GM18867 (cell line): ENCODE measurements around the gene GH2.
A peak's percentile ranks its signal among the peaks of the same experiment; 100 is the strongest.
"Not testable (repeated sequence)": the region's sequence is repeated elsewhere in the genome, so short reads cannot be mapped to it uniquely, and the experiment has no call there.

ENCODE experiments used
- ATAC-seq: cut with Tn5 transposase; IDR thresholded peaks from one replicate; pipeline ENCODE4 v1.9.1; 2021; ENCODE audit warnings: mild to moderate bottlenecking, moderate library complexity; ENCODE audit not compliant: unreplicated experiment

GH2 gene

DNA sequence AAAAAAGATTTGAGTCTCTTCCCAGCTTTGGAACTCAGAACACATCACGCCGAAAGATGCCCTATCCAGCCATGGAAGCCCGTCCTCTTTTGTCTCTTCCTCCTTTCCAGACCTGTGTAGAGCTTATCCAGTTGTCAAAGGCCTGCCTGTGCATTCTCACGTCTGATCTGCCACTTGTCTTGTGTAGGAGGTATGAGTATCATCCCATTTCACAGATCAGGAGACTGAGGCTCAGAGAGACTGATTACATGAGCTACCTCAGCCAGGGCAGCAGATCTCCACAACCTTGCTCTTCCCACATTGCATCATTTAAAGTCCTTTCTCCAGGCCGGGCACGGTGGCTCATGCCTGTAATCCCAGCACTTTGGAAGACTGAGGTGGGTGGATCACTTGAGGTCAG, 7.1 kb downstream of the GH2 start:
- ATAC-seq = not testable (repeated sequence)

DNA sequence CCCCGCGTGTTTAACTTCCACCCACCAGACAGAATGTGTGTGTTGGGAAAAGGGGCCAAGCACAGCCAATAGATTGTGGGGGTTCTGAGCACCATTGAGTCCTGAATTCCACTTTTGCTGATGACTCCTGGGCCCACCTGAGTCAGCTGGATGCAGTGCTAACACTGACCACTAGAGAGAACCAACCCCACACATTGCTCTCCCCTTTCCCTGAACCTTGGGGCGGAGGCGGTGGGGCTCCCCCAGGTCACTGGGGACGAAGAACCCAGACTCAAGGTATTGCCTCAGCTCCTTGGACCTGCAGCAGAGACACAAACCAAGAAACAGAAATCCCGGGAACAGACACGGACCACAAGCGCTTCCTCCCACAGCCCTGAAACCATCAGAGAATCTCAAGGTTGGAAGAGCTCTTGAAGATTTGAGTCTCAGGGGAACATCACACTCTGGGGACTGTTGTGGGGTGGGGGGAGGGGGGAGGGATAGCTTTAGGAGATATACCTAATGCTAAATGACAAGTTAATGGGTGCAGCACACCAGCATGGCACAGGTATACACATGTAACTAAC, 7.6 kb downstream of the GH2 start:
- not testable (repeated sequence) for ATAC-seq

- ATAC-seq = not testable (repeated sequence)
These were observed 8.2 kb downstream of the GH2 start, which contains the start of gene CSH2 for GRCh38 chr17:63873577-63873976. Gene CSH2 (minus strand): TSS chr17:63873677. CDS start chr17:63873614, 63 bp downstream.

DNA sequence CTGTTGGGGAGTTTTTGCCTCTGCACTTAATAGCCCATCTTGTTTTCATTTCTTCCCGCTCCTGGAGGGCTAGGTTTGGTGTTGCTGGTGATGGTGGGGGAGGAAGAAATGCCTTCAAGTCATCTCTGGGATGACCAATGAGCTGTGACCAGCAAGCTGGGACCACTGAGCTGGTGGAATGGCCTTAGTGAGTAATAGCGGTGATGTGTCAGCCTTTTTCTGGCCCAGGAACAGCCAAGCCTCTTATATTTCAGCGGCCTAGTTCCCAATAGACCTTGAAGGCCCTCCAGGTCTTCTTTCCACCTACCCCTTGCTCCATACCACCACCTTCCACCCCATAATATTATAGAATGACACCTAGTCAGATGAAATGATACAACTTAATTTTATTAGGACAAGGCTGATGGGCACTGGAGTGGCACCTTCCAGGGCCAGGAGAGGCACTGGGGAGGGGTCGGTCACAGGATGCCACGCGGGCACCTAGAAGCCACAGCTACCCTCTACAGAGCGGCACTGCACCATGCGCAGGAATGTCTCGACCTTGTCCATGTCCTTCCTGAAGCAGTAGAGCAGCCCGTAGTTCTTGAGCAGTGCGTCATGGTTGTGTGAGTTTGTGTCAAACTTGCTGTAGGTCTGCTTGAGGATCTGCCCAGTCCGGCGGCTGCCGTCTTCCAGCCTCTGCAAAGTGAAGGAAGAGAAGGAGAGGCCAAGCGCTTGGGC, 9.9 kb downstream of the GH2 start:
- not testable (repeated sequence) for ATAC-seq

GRCh38 chr17:63870292-63870665, 11.5 kb downstream of the GH2 start:
- ATAC-seq = not testable (repeated sequence)

- not testable (repeated sequence) for ATAC-seq
These were observed 12.1 kb downstream of the GH2 start for GRCh38 chr17:63869491-63870291.

- not testable (repeated sequence) for ATAC-seq
These were observed 15.1 kb downstream of the GH2 start for GRCh38 chr17:63866625-63867024.

- no peak for ATAC-seq
These were observed 22.5 kb downstream of the GH2 start for GRCh38 chr17:63859257-63859656.

DNA sequence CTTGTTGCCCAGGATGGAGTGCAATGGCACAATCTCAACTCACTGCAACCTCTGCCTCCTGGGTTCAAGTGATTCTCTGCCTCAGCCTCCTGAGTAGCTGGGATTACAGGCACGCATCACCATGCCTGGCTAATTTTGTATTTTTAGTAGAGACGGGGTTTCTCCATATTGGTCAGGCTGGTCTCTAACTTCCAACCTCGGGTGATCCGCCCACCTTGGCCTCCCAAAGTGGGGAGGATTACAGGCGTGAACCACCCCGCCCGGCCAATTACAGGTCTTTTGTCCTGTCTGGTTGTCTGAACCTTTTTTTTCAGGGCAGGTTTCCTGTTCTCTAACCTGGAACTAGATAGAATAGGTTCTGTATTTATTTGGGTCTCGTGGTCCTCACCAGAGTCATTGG, 25.3 kb downstream of the GH2 start:
- ATAC-seq = not testable (repeated sequence)

DNA sequence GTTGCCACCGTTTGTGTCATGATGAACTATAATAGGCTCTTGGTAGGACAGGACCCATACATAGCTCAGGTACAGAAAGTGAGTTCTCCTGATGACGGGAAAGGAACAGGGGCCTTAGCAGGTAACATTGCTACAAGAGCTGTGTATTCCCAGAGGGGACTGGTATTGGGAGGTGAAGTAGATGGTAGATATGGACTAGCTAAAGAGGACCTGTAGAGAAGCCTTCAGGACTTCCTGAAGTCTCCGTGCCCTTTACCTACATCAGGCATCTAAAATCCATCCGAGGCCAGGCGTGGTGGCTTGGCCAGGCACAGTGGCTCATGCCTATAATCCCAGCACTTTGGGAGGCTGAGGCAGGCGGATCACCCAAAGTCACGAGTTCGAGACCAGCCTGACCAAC, 26.6 kb downstream of the GH2 start:
- ATAC-seq = no peak

DNA sequence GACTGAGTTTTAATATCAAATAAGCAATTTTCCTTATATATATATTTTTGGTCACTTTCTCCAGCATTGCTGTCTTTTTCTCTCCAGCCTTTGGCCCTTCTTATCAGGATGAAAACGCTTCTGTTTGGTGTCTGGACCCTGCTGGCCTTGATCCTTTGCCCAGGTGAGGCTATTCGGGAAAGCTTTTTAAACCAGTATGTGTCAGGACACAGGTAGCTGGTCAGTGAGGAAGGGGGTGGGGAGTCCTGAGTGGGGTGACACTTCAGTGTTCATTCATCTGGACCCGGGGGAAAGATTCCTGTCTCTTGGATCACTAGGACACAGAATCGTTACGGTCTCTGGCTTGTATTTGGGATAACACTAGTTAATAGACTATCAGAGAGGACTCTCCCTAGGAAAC, 27.0 kb downstream of the GH2 start:
- ATAC-seq = no peak

DNA sequence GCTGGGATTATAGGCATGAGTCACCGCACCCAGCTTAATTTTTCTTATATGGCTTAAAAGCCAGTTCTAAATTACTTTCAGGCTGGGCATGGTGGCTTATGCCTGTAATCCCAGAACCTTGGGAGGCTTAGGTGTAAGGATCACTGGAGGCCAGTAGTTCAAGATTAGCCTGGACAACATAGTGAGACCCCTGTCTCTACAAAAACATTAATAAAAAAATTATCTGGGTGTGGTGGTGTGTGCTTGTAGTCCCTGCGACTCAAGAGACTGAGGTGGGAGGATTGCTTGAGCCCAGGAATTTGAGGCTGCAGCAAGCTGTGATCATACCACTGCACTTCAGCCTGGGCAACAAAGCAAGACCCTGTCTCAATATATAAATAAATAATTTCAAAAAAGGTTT, 28.5 kb downstream of the GH2 start:
- ATAC-seq = no peak

GRCh38 chr17:63850401-63850800, 31.3 kb downstream of the GH2 start:
- ATAC-seq = no peak

GRCh38 chr17:63848834-63849689, 32.7 kb downstream of the GH2 start:
- peak; percentile 85 for ATAC-seq

GRCh38 chr17:63847525-63848249, 34.1 kb downstream of the GH2 start:
- no peak for ATAC-seq

DNA sequence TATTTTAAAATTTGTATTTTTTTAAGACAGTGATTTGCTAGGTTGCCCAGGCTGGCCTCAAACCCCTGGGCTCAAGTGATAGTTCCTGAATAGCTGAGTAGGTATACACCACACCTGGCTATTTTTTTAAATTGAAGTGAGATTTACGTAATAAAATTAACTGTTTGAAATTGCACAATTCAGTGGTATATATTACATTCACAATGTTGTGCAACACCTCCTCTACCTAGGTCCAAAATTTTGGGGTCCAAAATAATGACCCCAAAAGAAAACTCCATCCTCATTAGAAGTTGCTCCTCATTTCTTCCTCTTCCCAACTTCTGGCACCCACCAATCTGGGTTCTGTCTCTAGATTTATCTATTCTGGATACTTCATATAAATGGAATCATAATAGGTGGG, 36.2 kb downstream of the GH2 start:
- no peak for ATAC-seq

- ATAC-seq = no peak
These were observed 37.6 kb downstream of the GH2 start for GRCh38 chr17:63843910-63844677.

DNA sequence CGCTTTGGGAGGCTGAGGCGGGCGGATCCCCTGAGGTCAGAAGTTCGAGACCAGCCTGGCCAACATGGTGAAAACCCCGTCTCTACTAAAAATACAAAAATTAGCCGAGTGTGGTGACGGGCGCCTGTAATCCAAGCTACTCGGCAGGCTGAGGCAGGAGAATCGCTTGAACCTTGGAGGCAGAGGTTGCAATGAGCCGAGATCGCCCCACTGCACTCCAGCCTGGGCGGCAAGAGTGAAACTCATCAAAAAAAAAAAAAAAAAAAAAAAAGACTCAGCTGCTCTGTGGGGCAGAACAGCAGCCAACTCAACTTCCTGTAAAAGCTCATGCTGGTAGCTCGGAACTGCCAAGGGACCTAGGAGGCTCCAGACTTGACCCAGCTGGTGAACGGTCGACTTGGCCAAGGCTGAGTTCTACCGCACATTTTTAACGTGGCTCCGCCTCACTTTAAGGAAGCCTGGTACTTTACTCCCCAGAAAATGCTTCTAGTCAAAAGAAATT, 38.3 kb downstream of the GH2 start:
- not testable (repeated sequence) for ATAC-seq
